GM19395 (cell line): ENCODE measurements around the gene DIDO1.
"Not testable (repeated sequence)": the region's sequence is repeated elsewhere in the genome, so short reads cannot be mapped to it uniquely, and the experiment has no call there.

ENCODE experiments used
- ATAC-seq: cut with Tn5 transposase; IDR thresholded peaks from one replicate; pipeline ENCODE4 v1.9.1; 2021; ENCODE audit warnings: mild to moderate bottlenecking, moderate library complexity; ENCODE audit not compliant: unreplicated experiment

The DIDO1 gene

DNA sequence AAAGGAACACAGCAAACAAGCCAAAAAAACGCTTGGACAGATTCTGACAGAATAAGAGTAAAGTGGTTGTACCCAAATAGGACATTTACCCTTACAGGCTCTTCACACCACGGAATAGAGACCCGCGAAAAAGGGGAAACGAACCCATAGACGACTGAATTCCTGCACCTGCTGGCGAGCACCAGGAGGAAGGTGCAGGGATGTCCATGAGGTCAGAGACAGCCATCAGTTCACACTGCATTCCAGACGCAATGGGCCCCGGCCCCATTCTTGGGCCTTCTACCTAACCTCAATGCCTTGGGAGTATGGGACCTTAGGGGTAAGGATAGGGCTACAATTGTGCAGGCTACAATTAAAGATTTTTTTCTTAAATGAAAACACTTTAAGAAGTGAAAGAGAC, 5.2 kb upstream of the DIDO1 start:
- no peak for ATAC-seq

DNA sequence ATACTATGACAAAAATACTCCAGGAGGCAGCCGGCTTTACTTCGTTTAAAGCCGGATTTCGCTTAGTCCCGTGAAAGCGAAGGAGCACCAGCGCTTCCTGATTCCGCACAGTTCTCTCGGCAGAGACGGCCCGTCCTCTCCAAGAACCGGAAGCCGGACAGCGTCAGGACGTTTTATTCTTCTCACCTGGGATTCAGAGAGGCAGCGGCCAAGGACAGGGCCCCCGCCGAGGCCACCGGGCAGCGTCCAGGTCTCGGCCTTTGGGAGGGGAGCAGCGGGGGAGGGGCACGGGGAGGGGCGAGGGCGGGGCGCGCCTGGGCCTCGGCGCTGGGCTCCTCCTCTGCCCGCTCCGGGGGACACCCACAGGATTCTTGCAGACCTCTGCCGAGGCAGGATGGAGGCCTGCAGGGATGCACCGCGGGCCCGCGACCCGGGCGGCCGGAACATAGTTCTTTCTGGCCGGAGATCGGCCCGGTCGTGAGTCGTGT, 2.8 kb upstream of the DIDO1 start:
- no peak for ATAC-seq

DNA sequence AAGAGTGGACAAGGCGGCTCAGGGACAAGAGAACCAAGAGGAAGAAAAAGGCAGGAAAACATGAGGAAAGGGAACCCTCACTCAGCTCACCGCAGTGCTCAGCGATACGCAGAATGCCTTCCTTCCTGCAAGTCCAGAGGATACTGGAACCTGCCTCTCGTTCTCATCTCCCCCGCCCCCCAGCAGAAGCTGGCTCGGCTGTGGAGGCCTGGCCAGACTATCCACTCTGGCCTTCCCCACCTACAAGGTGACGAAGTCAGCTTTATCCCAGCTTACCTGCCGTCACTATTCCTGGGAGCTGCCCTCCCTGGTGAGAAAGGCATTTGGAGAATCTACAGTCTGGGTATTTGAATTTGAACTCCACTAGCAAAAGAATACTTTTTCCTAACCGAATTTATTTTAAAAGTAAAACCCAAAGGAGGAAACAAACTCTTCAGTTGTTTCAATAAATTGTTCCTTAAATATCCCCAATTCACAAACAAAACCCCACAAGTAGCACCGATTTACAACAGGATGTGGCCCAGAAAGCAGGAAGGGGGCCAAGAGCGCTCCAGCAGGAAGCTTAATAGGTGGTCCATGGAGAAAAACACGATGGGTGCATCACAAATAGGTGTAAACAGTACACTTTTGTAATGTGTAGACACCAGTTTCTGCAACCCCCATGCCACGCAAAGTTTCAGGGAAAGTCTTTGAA, 2.1 kb upstream of the DIDO1 start:
- ATAC-seq = no peak

DNA sequence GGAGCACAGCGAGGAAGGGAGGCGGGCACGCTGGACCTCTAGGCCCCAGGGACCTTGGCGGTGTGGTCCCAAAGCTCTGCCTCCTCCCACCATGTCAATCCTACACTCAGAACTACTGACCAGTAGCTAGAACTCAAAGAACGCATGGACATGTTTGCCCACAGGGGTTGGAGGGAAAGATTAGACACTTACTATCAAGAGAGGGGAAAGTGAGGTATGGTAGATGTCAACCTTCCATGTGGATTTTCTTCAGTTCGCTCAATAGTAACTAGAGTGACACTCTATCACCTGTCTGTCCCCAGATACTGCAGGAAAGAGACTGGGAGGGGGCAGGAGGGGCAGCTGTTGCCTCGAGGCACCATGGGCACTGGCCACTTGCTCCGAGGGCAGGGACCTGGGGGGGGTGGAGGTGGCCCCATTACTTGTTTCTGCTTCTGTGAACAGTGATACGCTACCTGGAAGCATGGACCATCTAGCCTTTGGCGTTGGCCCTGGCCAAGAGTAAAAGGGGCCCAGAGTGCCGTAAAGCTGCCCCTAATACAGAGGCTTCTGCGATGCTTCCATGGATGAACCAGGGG, 912 bp upstream of the DIDO1 start:
- ATAC-seq = no peak

DNA sequence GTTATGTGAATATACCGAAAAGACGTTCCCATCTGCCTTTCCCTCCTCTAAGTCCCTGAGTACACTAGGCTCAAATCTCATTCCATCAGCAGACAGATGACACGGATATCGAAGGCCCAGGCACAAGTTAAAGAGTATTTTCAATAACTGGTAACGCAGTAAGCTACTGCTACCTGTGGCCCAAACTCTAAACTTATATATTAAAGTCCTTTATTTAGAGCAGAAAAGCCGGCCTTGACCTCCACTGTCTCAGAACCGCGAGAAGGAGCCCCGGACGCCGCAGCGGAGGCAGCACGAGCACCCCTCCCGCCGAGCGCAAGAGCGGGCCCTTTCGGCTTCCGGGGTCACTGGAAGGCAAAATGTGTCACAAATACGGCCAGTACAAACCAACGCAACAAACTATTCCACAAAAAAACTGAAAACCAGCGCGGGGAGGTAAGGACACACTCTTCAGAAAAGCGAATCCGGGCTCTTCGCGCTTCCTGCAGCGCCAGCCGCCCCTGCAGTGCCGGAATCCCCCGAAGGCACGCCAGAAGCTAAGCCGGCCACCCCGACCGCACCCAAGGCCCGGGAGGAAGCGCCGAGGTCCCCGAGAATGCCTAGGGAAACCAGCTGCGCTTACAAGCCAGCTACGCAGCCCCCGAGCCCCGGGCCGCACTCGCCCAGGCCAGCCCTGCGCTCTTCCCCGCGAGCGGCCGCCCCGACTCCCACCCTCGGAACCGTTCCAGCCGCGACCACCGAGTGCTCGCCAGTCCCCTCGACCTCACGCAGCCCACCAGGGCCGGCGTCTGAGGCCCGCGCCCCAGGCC, 681 bp downstream of the DIDO1 start:
- peak; percentile 19 for ATAC-seq

DNA sequence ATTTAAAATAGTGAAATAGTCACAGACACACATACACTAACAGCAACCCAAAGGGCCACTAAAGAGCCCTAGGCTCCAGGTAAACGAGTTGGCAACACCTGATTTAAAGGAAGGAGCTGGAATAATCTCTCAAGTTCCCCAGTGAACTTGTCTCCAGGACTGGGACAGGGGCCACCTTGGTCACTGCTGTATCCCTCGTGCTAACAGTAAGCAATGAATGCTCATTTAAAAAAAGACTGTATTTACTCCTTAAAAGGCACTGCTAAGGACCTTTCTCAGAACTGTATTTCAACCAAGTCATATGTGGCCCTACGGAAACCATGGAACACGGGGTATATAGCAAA, 1.3 kb downstream of the DIDO1 start:
- no peak for ATAC-seq

DNA sequence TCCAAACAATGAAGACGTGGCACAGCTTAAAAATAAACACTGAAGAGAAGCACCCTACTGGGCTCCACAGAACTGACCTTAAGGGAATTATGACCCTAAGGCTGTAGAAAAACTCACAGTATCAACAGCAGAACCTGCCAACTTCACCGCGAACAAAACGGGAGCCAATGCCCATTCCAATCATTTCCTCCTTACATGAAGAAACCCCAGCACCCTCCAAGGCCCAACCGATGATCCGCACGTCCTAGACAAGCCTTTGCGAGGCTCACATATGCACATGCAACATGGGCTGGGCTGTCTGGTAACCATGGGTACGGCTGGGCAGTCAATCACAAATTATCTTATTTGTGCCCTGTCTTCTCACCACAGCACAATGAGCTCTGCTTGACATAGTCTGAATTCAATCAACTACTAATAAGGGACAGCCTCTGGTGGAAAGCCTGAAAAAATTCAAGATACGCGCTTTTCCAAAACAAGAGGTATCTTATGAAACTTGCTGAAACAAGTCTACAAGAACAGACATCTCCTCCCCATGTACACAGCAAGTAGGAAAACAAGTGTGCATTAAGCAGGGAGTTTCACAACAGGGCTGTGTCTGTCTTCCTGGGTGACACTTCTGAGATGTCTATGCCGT, 1.7 kb downstream of the DIDO1 start:
- ATAC-seq = no peak

DNA sequence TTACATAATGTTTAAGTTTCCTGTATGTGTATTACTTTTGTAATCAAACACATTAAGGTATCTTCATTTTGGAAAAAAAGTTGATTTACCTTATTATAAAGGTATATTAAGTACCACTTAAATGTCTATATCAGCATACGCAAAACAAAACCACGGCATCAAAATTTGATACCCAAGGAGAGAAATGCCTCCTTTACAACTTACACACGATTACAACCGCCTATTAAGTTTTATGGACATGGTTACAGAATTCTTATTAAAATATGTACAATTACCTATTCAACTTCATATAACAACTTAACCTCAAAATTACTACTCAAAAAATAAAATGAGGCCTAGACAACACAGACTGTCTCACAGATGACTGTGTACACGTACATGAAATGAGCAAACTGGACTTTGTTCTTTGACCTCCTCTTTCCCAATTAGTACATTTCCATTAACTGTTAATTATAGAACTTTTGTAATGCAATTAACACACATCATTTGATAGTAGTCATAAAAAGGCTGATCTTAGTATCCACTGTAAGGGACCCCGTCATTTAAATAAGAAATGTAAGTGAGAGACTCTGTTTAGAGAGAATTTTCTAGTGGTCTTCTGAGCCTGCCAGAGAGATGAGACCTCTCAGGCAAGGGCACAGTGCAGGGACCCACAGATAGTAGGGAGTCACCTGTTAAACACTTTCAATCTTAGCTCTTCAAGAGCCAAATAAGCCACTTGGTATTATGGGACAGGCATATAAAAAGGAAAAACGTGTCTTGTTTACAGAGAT, 2.5 kb downstream of the DIDO1 start:
- ATAC-seq = no peak

DNA sequence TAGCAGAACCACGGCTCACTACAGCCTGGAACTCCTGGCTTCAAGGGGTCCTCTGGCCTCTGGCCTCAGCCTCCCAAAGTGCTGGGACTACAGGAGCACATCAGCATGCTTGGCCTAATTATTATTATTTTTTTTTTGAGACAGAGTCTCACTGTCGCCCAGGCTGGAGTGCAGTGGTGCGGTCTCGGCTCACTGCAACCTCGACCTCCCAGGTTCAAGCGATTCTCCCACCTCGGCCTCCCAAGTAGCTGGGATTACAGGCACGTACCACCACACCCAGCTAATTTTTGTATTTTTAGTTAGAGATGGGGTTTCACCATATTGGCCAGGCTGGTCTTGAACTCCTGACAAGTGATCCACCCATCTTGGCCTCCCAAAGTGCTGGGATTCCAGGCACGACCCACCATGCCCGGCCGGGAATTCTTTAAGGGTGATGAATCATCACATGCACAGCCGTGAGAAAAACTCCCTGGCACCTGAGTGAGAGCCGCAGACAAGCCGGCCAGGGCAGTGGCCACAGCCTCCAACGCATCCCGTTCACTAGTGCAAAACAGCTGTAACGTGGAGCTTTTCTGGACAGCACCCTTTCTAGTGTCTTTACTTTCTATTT, 3.1 kb downstream of the DIDO1 start:
- ATAC-seq = not testable (repeated sequence)

DNA sequence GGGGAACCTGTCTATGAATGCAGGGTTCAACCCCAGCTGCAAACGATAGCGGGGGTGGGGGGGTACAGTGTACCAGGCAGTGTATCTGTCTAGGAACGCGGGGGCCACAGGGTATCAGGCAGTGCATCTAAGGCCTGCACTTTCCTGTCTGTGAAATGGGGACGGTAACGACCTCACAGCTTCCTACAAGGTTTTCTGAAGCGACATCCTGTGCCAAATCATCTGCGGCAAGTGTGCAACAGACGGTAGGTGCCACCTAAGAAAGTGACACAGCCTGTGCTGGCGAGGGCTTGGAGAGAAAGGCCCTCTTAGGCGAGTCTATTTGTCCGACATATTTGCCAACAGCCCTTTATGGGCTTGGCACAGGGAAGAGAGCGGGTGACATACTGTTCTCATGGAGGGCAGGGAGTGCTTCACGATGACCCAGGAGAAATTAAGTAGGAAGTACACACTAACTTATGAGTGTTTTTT, 3.8 kb downstream of the DIDO1 start:
- ATAC-seq = no peak

DNA sequence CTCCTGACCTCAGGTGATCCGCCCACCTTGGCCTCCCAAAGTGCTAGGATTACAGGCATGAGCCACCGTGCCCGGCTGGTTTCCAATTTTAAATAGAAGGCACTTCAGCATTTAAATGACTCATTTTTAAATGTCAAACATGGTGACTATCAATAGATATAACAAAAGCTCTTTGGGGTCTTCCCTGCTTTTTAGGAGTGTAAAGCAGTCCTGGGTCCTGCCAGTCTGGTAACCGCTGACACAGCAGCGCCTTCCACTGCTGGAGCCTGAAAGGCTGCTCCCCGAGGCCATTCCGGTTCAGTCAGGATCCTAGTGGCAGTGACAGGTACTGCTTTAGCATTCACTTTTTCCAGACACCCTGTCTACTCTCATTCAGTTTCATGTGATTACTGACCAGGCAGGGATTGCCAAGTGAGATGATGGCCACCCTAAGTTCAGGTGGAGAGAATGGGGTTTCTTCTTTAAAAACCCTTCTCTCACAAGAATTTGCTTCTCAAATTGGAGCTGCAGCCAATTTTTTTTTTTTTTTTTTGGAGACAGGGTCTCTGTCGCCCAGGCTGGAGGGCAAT, 5.1 kb downstream of the DIDO1 start:
- ATAC-seq = no peak

DNA sequence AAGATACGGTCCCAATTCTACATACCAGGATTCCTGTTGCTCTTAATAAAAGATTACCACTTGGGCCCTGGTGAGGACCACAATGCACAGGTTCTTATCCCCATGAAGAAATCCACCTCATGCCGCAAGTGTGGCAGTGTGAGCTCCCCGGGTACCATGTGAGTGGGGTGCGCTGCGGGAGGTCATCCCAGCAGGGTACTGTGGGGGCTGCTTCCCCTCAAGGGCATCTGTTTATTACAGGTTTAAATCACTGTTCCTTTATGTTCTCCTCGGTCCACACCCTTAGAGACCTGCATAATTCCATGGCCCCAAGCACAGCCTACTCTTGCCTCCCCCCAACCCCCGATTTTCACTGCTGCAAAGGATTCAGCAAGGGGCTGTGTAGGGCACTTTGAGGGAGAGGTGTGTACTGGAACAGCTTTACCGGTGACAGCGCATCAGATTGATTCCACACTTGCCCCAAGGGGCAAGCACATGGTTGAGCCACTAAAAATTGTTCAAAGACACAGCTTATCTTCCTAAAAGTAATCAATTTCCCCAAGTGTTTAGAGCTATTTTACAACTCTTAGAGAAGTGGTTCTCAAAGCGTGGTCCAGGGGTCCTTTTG, 6.2 kb downstream of the DIDO1 start:
- no peak for ATAC-seq

DNA sequence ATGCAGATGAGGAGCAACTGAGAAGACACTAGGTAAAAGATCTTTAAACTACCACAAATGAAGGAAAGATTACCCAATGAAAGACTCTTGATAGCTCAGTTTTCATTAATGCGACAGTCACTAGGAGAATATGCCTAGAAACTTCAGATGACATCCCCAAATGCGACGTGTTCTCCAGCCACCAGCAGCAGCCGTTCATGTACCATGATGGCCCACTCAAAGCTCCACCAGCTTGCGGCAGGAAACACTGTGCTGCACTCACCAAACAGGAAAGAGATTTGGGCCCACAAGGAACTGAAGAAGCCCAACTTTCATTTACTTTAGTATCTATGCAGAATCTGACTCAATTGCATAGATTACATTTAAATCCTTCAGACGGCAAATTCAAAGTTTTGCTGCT, 7.5 kb downstream of the DIDO1 start:
- no peak for ATAC-seq

DNA sequence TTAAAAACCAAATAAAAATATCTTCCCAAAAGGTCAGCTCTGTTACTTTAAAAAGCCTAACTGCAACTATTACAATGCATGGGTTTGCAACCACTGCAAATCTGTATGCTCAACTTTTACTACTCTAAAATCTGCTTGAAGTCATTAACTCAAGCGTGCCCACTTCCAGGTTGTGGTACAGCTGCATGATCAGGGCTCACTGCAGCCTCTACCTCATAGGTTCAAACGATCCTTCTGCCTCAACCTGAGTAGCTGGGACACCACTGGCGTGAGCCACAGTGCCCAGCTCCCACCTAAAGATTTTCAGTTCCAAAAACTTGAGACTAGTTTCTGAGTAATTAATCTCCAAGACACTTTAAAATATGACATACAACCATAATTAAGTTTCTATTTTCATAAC, 8.2 kb downstream of the DIDO1 start:
- ATAC-seq = no peak

DNA sequence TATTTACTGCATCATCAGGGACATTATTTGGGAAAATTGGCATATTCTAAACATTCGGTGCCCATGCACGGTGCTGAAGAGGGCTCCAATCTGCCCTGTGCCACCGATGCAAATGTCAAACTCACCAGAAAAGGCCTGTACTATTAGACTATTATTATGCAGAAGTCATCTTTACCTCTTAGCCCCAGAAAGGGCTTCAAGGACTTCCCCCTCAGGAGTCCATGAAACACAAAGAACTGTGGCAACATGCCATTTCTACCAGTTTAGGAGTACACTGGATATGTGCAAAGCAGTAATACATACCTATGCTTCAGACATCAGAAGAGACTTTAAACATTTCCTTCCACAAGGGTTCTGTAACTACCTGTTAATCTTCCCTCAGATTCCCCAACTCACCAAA, 8.6 kb downstream of the DIDO1 start:
- ATAC-seq = no peak

DNA sequence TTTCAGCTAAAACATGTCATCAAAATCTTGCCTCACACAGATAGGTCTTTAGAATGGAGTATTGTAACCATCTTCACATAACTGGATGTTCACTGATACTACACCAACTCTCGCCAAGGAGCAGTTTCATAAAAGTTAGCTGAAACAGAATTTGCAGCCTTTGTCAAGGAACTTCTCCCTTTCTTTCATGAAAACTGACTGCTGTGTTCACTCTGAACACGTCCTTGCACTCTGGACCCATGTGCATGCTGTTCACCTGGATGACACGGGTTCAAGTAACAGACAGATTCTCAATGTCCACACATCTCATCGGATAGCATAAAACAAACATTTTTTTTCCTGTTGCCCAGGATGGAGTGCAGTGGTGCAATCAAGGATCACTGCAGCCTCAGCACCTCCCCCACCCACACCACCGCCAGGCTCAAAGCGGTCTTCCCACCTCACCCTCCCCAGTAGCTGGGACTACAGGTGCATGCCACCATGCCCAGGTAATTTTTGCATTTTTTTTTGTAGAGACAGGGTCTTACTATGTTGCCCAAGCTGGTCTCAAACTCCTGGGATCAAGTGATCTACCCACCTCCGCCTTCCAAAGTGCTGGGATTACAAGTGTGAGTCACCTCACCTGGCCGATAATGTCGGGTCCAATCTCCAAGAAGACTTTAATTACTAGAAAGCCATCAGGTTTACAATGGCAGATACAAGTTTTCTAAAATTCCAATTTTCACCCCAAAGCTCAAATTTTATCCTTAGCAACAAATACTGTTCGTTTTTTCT, 9.4 kb downstream of the DIDO1 start:
- ATAC-seq = no peak

DNA sequence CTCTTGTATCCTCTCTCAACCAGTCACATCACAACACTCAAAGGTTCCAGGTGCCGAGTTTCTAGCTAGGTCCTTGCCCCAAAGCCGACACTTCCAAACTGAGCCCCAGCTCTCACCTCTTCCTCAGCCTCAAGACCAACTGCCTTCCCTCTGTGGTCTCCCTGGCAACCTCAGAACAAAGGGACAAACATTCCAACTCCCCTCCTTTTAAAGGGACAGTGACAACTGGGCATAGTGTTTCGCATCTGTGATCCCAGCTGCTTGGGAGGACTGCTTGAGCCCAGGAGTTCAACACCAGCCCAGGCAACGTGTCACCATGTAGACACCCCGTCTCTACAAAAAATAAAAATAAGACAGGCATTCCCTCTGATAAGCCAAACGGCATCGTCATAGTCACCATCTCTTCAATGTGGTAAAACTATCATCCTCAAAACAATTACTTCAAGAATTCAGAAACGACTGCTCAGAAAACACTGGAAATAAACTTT, 11.3 kb downstream of the DIDO1 start:
- no peak for ATAC-seq

DNA sequence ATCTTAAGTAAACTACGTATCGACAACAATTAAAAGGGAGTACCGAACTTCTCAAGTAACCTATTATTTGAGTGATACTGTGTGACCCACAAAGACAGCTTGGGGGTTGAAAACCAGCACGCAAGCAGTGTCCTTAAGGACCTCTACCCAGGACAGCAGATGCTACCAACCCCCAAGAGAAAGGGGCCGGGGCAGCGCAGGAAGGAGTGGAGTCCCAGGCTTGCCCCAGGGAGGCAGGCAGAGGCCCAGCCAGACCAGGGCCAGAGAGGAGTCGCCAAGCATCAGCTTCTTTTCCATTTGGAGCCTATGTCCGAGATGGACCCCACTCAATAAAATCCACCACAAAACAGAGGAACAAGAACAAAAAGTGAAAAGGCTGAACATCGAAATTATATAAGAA, 11.9 kb downstream of the DIDO1 start:
- ATAC-seq = no peak
